ENCODE results near the gene PRCC.

PRCC gene

DNA sequence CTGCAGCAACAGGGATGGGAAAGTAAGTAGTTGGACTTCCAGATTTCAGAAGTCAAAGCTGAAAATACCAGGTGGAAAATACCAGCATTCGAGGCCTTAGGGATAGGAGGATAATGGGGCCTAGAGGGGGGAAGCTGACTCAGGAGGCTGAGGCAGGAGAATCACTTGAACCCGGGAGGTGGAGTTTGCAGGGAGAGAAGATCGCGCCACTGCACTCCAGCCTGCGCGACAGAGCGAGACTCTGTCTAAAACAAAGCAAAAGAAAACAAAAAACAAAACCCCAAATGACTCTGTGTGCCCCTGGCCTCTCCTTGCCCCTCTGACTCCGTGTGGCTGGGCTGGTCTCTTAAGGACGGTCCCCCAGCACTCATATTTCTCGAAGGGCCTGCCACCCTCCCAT, 46.0 kb downstream of the PRCC start:
- DNase-seq (ENCODE audit: extremely low spot score): no peak
- TF ChIP-seq, protein P1, sequence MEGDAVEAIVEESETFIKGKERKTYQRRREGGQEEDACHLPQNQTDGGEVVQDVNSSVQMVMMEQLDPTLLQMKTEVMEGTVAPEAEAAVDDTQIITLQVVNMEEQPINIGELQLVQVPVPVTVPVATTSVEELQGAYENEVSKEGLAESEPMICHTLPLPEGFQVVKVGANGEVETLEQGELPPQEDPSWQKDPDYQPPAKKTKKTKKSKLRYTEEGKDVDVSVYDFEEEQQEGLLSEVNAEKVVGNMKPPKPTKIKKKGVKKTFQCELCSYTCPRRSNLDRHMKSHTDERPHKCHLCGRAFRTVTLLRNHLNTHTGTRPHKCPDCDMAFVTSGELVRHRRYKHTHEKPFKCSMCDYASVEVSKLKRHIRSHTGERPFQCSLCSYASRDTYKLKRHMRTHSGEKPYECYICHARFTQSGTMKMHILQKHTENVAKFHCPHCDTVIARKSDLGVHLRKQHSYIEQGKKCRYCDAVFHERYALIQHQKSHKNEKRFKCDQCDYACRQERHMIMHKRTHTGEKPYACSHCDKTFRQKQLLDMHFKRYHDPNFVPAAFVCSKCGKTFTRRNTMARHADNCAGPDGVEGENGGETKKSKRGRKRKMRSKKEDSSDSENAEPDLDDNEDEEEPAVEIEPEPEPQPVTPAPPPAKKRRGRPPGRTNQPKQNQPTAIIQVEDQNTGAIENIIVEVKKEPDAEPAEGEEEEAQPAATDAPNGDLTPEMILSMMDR (IDR thresholded peaks at IDR 0.05; ENCODE audit: control extremely low read depth, extremely low read depth, low read depth, missing control alignments): no peak
- POLR2A ChIA-PET: interaction anchor here (0.6 kb wide), 1 partner anchor 29 kb away, joined by 3 read pairs; no protein-coding TSS in a partner anchor
- CTCF ChIA-PET: interaction anchor here (1.0 to 11.5 kb wide), 13 partner anchors 8 to 87 kb away, joined by 3 to 106 read pairs (median 6); partner anchors contain the start of gene INSRR

DNA sequence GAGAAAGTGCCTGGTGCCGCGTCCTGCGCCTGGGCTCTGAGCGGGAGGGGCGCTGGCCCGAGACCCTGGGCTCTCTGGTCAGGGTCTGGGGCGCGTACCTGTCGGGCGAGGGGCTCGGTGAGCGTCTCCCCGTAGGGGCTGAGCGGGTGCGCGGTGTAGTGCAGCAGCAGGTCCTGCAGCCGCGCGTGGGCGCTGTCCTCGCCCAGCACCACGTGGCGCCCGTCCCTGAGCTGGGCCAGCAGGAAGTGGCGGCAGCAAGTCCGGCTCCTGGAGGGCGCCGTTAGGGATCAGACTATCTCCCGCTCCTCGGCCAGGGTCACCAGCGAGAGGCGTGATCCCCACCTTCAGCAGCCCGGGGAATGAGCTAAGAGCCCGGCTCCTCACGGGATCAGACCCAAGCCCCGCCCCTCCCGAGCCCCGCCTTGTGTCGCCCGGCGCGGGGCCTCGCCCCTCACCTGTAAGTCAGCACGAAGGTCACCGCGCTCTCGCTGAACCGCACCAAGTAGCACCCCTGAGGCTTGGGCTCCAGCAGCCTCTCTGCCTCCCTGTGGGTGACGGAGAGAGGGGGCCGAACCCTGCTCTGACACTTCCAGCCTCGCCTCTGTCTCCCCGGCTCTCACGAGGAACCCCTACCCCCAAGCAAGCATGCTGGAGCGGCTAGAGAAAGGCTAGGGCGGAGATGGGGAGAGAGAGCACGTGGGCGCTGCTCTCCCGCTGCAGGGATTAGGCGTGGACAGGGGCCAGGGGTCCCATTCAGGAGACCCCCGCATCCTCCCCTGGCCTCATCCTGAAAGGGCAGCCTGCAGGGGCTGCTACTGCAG, 46.6 kb downstream of the PRCC start:
- peak; percentile 82 for DNase-seq (ENCODE audit: extremely low spot score)
- ChIA-PET POLR2A (interaction anchor here (0.6 to 0.7 kb wide), 2 partner anchors 29 to 47 kb away, joined by 3 to 4 read pairs; partner anchors contain the start of gene PRCC), CTCF (interaction anchor here (0.6 to 11.5 kb wide), 16 partner anchors 8 to 88 kb away, joined by 3 to 106 read pairs (median 6); partner anchors contain the start of genes INSRR and PRCC)
- TF ChIP-seq, protein P1 (IDR thresholded peaks at IDR 0.05; ENCODE audit: control extremely low read depth, extremely low read depth, low read depth, missing control alignments): peak; percentile 58

DNA sequence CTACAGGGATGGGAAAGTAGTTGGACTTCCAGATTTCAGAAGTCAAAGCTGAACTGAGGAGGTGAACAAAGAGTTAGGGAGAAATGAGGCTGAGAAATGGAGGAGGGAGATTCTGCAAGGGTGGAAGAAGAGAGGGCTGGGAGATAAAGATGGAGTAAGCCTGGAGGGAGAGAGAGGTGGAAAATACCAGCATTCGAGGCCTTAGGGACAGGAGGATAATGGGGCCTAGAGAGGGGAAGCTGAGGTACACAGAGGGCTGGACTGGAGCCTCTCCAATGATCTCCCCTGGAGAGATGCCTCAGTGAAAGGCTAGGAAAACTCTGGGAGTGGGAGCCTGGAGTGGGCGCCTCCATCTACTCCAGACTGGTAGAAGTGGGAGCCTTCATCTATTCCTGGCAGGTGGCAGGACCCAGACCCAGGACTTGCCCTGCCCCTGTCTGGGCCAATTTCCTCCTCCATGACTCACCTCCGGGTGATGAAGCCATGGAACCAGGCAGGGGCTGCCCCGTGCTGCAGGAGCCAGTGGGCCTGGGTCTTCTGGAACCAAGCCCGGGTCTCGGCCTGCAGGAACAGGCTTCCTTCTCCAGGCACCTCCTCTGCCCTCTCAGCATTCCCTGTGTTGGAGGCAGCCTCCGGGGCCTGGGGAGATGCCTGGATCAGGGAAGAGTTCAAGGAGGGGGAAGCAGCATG, 47.4 kb downstream of the PRCC start:
- TF ChIP-seq, protein P1 (IDR thresholded peaks at IDR 0.05; ENCODE audit: control extremely low read depth, extremely low read depth, low read depth, missing control alignments): no peak
- CTCF ChIA-PET: interaction anchor here (0.6 to 11.5 kb wide), 14 partner anchors 10 to 89 kb away, joined by 3 to 106 read pairs (median 6); partner anchors contain the start of genes INSRR, NTRK1 and PRCC
- POLR2A ChIA-PET: interaction anchor here (0.7 kb wide), 1 partner anchor 47 kb away, joined by 4 read pairs; the partner anchor contains the start of gene PRCC
- no peak for DNase-seq (ENCODE audit: extremely low spot score)

DNA sequence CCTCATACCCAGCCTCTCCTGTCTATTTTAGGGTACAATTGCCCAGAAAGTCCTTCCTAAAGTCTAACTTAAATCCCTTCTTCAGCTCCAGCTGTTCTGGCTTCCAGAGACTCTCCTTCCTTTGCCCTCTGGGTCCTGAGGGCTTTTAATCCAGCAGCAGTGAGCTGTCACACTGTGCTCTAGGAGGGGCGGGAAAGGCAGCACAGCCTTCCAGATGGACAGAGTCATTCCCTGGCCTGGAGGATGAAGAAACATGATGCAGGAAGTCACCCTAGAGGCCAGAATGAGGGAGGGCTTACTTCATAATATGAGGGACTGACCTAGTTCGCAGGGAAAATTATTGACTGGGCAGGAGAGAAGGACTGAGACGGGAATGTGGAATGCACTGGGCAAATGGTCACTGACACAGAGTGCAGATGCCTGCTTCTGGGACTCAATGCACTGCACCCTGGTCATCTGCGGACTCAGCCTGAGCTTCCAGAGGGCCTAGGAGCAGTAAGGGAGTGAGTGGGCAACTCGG, 48.0 kb downstream of the PRCC start:
- TF ChIP-seq, protein P1 (IDR thresholded peaks at IDR 0.05; ENCODE audit: control extremely low read depth, extremely low read depth, low read depth, missing control alignments): no peak
- ChIA-PET POLR2A (no interaction called here), CTCF (interaction anchor here (2.2 to 11.5 kb wide), 2 partner anchors 17 to 45 kb away, joined by 8 to 106 read pairs; partner anchors contain the start of gene NTRK1)
- DNase-seq (ENCODE audit: extremely low spot score): no peak

DNA sequence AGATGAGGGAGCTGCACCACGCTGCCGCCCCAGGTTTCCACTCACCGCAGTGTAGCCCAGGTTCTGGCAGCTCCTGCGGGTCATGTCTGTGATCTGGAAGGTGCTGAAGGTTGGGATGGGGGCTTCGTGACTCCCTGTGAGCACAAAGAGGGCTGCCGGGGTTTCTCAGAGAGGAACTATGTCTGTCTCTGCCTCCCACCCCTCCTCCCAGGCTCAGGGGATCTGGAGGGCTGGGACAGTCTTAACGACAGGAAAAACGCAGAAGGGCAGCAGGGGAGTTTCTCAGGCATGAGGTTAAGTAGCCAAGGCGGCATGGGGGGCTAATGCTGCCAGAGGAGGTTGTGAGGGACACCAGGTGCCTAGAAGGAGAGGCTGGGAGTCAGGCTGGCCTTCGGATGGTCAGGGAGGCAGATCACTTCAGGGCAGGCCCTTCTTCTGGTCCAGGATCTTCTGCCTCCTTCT, 48.7 kb downstream of the PRCC start:
- DNase-seq (ENCODE audit: extremely low spot score): no peak
- POLR2A ChIA-PET: no interaction called here
- CTCF ChIA-PET: interaction anchor here (1.5 to 11.5 kb wide), 3 partner anchors 17 to 44 kb away, joined by 5 to 106 read pairs (median 8); partner anchors contain the start of gene NTRK1
- TF ChIP-seq, protein P1 (IDR thresholded peaks at IDR 0.05; ENCODE audit: control extremely low read depth, extremely low read depth, low read depth, missing control alignments): no peak

Data from GM10248 (cell line).